NCI-H2029 treated with DMSO at 0.1 percent for 48 hours (cell line): Measurements from ENCODE around the gene CBL.
A peak's percentile ranks its signal among the peaks of the same experiment; 100 is the strongest.

Experiments used
- DNase-seq: peaks from one replicate; lab custom pipeline; 2025; lab: John Stamatoyannopoulos, UW

The CBL gene

DNA sequence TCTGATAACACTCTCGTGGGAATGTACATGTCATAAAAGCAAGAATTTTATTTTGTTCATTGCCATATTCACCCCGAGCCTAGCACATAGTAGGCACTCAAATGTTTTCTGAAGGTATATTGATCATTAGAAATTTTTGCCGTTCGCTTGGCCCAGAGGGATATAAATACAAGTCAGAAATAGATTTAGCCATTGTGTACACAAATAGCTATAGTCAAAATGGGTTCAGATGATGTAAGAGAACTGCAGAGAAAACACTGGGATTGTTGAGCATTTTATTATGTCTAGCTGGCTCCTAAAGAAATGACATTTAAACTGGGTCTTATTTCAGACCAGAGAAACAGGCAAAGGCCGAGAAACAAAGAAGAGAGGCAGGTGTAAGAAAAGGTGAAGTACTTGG is 61.5 kb downstream of the CBL start:
- DNase-seq = no peak

DNA sequence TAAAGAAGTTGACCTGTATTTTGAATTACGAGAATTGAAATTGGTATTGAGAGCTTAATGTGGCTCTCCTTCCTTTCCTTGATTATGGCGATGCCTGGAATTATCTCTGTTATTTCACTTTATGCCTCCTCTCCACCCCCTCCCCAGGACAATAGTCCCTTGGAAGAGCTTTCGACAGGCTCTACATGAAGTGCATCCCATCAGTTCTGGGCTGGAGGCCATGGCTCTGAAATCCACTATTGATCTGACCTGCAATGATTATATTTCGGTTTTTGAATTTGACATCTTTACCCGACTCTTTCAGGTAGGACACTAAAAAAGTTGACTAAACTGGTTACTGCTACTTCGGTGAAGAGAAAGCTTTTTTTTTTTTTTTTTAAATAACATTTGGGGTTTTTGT is 67.6 kb downstream of the CBL start:
- DNase-seq = no peak

DNA sequence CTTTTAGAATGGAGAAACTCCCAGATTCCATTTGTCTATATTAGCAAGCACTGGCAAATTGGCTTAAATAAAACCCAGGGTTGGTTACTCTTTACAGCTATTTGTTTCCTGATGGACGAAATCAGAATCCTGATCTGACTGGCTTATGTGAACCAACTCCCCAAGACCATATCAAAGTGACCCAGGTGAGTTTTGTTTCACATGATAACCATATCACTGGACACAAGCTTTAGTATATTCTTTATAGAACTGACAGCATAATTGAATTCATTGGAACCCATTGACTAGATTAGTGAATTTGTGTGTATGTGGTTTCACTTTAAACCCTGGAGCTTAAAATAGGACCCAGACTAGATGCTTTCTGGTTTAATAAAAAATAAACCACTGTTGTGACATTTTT is 71.5 kb downstream of the CBL start:
- no peak for DNase-seq

DNA sequence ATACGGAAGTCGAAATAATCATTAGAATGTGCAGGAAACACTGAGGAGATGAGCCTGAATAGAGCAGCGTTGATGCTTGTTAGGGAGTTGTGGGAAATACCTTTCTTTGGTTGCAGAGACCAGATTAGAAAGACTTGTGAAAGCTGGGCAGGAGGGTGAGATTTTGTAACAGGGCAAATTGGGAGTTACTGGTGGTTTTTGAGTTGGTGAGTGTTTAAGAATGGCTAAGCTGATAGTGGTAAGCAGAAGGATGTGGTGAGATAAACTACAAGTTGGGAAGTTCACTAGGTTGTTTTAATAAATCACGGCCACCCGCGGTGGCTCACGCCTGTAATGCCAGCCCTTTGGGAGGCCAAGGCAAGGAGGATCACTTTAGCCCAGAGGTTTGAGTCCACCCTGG is 76.4 kb downstream of the CBL start:
- DNase-seq = no peak

DNA sequence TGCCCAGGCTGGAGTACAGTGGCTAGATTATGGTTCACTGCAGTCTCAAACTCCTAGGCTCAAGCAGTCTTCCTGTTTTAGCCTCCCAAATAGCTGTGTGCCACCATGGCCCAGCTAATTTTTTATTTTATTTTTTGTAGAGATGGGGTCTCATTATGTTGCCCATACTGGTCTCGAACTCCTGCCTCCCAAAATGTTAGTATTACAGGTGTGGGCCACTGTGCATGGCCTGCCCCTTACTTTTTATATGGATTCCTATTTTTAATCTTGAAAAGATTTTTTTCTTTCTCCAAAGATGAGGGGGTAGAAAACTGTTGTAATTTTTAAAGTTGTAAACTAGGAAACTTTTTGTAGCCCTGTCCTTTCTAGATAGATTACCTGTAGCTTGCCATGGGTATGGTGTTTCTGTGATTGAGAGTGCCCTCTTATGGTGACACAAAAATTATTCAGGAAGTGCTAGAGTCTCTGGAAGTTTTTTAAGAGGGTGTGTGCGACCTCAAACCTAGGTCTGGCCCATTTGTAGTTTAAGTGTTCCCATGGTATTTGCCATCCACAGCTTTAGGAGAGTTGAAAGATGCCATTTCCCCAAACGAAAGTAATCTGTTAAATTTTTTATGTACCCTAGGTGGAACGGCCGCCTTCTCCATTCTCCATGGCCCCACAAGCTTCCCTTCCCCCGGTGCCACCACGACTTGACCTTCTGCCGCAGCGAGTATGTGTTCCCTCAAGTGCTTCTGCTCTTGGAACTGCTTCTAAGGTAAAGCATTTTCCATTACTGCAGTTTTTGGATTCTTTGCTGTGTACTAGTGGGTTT is 78.4 kb downstream of the CBL start:
- peak; percentile 7 for DNase-seq

DNA sequence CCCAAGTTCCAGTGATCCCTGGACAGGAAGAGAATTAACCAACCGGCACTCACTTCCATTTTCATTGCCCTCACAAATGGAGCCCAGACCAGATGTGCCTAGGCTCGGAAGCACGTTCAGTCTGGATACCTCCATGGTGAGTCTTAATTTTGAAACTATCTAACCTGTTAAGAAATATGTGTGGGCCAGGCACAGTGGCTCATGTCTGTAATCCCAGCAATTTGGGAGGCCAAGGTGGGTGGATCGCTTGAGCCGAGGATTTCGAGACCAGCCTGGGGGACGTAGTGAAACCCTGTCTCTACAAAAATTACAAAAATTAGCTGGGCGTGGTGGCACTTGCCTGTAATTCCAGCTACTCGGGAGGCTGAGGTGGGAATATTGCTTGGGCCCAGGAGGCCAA is 79.3 kb downstream of the CBL start:
- no peak for DNase-seq

DNA sequence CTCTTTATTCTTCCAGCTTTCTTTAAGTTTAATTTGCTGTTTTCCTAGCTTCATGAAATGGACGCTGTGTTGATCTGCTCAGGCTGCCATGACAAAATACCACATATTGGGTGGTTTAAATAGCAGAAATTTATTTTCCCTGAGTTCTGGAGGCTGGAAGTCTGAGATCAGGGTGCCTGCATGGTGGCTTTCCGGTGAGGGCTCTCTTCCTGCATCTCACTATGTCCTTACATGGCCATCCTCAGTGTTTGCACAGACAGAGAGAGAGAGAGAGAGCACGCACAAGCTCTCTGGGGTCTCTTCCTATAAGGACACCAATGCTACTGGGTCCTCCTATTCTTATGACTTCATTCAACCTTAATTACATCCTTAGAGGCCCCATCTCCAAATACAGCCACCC is 82.1 kb downstream of the CBL start:
- DNase-seq = no peak

DNA sequence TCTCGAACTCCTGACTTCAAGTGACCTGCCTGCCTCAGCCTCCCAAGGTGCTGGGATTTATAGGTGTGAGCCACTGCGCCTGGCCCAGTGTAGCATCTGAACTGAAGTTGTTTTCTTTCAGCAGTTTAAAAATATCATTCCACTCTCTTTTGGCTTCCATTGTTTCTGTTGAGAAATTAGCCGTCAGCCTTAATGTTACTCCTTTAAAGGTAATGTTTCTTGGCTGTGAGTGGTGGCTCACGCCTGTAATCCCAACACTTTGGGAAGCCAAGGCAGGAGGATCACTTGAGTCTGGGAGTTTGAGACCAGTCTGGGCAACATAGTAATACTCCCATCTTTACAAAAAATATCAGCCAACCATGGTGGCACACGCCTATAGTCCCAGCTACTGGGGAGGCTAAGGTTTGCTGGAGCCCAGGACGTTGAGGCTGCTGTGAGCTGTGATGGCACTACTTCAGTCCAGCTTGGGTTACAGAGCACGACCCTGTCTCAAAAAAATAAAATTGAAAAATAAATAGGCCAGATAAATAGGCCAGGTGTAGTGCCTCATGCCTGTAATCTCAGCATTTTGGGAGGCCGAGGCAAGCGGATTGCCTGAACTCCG is 84.9 kb downstream of the CBL start:
- DNase-seq = no peak

DNA sequence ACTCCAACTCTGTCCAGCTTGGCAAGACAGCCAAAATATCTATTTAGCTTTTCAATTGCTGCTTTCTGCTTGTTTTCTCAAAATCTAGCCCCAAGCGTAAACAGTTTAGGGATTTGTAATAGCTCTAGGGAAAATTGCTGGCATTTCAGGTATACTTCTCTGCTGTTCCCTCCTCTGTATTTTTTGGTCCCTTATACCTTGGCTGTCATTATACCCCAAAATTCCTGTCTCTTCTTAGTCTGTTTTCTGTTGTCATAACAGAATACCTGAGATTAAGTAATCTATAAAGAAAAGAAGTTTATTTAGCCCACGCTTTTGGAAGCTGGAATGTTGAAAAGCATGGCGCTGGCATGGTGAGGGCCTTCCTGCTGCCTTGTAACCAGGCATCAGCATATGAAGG is 87.3 kb downstream of the CBL start:
- no peak for DNase-seq

DNA sequence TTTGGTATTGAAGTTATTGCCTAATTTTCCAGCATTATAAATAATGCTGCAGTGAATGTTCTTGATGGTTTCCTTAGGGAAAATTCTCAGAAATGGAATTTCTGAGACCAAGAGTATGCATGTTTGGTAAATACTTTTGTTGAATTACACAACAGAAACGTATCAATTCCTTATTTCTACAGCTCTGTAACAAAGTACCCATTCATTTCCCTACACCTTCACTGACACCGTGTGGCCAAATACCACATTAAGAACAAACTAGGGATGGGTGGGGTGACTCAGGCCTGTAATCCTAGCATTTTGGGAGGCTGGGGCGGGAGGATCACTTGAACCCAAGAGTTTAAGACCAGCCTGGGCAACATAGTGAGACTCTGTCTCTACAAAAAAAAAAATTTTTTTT is 89.0 kb downstream of the CBL start:
- DNase-seq = no peak

DNA sequence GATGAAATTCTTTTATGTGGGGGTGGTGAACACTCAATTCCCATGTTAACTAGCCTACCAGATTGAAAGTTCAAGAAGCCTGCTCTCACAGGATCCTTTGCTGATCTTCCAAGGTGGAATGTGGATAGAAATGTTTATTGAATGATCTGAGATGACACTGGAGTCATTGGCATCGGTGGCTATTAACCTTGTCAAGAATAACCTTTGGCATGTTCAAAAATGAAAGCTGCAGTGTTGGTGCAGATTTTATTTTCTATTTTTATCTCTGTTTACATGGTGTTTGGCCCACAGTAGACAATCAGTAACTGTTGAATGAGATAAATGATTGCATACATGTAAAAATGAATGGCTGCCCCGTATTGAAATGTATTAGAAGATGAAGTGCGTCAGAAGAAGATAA is 91.8 kb downstream of the CBL start:
- DNase-seq = no peak

DNA sequence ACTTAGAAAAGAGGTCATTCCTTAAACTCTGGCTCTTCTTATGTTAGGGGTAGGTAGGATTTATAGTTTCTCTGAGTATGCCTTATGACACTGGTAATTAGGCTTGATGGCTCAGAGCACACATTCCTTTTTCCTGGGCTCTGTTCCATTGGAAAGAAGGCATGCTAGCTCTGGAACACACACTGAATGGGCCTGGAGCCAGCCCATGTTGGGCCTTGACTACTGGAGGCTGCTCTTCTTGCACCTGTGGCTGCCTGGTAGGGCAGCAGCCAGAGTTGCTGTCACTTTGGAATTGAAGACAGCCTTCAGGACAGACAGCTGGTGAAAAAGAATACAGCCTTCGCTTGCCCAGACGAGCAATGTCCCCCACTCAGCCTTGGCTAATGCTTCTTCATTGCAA is 92.6 kb downstream of the CBL start:
- no peak for DNase-seq

DNA sequence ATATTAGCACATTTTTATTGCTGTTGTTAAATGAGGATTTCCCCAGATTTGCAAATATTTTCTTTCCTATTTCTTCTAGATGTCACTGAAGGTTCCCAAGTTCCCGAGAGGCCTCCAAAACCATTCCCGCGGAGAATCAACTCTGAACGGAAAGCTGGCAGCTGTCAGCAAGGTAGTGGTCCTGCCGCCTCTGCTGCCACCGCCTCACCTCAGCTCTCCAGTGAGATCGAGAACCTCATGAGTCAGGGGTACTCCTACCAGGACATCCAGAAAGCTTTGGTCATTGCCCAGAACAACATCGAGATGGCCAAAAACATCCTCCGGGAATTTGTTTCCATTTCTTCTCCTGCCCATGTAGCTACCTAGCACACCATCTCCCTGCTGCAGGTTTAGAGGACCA is 93.3 kb downstream of the CBL start:
- DNase-seq = no peak

DNA sequence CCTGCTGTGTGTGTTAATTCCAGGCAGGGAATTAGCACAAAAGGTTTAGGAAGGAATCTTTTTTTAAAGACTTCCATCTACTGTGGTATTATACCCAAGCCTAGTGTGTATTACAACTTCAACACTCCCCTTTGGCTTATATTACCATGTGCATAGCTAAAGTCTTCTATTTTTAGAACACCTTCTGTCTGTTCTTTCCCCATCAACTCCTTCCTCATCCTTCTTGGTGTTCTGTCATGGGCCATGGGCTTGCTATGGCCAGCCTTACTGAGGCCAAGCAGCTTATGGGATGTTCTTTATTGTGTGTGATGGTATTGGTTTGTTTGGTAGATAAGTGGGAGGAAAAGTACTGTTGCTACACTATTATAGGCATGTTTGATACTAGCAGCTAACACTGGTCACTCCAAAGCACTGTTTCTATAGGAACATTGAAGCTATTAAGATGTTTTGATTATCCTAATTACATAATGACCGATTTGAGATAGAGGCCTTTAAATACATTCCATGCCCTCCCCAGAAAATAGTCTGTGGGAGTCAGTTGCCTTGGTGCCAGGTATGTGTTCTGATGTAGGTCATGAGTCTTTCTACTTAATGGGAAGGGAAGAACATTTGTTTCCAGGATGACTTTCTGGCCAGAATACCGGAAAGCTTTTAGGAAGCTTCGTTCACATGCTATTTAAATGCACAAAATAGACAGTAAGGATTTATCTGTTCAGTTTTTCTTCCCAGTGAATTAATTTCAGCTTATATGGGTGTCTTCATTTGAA is 94.2 kb downstream of the CBL start:
- no peak for DNase-seq

DNA sequence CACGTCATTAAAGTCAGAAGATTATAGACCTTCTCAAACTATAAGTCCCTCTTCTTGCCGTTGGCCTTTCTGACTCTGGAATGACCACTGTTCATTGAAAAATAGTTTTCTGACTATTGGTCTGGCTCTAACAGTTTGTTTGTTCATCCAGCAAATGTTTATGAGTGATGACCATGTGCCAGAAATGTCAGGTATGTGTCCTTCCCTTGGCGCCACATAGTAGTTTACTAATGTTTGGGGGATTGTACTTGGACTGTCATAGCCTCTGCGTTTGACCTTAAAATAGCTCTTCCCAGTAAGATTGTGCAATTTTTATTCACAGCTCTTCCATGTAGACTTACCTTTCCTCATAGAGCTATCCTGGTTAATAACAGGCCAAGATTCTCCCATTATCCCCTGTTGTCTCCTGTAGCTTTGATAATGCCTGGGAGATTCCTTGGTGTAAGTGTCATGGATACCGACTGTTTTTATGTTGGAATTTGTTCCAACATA is 97.1 kb downstream of the CBL start:
- DNase-seq = no peak

DNA sequence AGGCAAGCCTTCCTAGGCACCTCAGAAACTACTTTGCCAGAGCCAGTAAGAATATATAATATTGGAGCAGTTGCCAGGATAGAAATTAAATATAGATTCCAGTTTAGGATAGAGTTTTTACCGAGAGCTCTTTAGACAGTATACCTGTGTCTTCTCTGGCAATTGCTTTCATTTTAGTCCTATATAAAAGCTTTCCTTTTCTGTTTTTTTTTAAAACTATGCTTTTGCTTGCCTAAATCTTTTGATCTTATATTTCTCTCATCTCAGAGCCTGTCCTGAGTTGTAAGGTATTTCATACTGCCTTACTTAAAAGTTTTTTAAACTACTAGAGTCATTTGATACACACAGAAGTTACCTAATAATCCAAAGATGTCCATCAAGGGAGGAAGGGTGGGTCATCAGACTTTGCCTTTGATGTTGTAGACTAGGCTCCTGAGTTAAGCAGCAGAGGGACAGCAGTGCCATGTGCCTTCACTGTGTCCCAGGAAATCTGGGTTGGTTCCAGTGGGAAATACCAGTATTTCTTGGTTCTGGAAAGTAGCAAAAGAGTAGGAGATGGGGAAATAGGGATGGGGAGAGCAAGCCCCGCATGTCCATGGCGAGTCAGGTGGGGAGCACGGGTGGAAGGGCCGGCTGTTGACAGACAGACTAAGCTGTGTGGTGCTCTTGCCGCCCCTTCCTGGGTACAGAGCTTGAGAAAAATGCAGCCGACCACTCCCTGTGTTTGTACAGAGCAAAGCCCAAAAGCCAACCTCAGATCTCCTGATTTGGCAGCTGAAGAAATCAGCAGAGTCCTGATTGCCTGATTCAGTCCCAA is 99.6 kb downstream of the CBL start:
- DNase-seq = no peak

DNA sequence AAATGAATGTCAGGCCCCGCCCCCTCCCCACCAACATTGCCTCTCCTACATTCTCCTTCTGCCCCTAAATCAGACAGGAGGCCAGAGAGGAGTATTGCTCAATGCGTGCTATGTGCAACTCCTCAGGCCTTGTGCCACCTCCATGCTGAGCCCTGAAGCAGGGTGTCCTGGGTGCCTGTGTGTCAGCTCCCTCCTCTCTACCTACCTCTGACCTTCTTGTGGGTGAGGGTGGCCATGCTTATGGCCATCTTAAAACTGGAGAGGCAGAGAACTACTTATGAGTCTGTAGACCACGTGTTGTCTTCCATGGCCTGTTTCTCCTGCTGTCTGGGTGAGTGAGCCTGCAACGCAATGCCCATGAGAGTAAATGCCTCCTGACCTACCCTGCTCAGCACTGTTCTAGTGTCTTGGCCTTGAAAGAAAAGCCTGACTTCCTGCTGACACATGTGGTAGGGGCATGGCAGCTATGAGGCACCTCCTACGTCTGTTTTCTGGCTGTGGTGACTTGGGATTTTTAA is 100.3 kb downstream of the CBL start:
- DNase-seq = no peak

DNA sequence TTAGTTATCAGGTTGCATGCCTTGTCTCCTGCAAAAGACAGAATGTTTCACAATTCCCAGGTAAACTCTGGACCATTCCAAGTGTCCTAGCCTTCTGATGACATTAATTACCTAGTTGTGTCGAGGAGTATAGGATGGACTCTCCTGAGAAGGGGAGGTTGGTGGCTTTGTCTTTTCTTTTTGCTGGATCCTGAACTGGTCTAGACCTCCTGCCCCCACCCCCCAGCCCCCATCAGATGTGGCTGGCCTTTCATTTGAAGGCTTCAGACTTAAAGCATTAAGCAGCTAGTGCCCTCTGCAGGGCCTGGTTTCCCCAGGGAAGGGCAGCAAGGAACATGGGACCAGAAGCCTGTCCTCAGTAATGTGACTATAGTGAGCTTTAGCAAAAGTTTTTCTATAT is 101.1 kb downstream of the CBL start:
- DNase-seq = no peak

DNA sequence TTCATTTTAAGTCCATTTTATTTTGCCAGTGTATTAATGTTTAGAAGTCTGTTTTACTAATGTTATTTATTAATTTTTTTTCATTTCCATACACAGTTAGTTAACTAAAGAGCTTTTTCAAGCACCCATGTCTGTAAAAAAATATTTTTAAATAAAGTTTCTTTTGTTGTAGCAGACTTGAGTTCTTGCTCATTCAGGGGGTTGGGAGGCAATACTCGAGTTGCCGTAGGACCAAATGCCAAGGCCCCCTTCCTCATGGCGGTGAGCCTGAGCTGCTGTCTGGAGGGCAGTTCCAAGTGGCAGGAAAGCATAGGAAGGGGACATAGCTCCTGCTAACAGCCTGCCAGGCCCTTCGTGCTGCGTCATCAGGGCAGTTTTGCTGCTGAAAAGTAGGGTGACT is 101.8 kb downstream of the CBL start:
- no peak for DNase-seq

DNA sequence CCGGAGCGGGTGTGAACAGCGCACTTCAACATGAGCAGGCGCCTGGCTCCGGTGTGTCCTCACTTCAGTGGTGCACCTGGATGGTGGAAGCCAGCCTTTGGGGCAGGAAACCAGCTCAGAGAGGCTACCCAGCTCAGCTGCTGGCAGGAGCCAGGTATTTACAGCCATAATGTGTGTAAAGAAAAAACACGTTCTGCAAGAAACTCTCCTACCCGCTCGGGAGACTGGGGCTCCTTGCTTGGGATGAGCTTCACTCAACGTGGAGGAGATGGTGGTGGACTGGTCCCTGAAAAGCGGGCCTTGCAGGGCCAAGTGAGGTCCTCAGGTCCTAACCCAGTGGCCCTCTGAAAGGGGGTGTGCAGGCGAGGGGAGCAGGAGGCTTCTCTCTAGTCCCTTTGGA is 103.3 kb downstream of the CBL start:
- no peak for DNase-seq

DNA sequence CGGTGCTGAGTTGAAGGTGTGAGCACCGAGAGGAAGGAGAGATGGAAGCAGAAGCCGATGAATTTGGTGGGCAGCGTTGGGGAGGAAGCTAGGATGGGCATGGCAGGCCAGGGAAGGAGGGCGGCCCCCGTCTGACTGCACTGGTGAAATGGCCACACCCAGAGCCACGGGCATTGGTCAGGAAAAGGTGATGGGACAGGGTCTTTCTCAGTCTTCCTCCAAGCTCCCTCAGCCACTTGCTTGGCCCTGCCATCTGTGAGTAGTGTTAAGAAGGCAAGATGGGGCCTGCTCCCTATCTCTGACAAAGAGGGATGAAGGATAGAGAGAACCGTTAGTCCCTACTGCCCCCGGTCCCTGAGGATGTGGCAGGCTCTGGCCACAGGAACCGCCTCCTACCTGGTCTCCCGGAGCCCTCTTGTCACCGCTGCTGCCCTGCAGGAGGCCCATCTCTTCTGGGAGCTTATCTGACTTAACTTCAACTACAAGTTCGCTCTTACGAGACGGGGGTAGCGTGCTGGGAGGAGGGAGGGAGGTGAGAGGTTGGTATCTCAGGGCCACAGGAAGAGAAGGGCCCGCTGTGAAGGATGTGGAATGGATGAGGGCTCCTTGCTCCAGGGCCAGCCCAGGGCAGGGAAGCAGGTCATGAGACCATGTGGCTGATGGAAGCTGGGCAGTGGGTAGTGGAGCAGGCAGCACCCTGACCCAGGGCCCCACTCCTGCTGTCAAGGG is 104.0 kb downstream of the CBL start:
- no peak for DNase-seq
